NB4 (cell line): ENCODE results near the gene ZNF445.
"Not testable (repeated sequence)": the region's sequence is repeated elsewhere in the genome, so short reads cannot be mapped to it uniquely, and the experiment has no call there.

Experiments used
- DNase-seq: peaks from one replicate; pipeline ENCODE4 v3.0.0; 2010; ENCODE audit warnings: low read depth
- H3K4me3 ChIP-seq: one replicate; pipeline ENCODE4 v1.5.1; 2011; ENCODE audit warnings: mild to moderate bottlenecking, low read depth, low read length, moderate library complexity
- CTCF ChIP-seq: IDR thresholded peaks from one replicate; pipeline ENCODE4 v1.5.1; 2012; ENCODE audit warnings: low read depth, low read length
- MAX ChIP-seq: IDR thresholded peaks from 2 replicates; pipeline ENCODE4 v1.6.1; 2011; ENCODE audit warnings: low read depth, low read length
- MYC ChIP-seq: IDR thresholded peaks from 2 replicates; pipeline ENCODE4 v1.6.1; 2011; ENCODE audit warnings: low read depth, low read length
- POLR2A ChIP-seq: IDR thresholded peaks from 2 replicates; pipeline ENCODE4 v1.6.1; 2011; ENCODE audit warnings: mild to moderate bottlenecking; ENCODE audit not compliant: insufficient read length; ENCODE audit errors: extremely low read depth

ZNF445 gene

GRCh38 chr3:44414517-44415090 is 62.9 kb downstream of the ZNF445 start:
- DNase-seq, result no peak
- TF ChIP-seq CTCF, result no peak
- no peak for TF ChIP-seq MYC
- no peak for TF ChIP-seq MAX
- TF ChIP-seq POLR2A, result no peak
- no peak overlapping the region for H3K4me3 ChIP-seq

DNA sequence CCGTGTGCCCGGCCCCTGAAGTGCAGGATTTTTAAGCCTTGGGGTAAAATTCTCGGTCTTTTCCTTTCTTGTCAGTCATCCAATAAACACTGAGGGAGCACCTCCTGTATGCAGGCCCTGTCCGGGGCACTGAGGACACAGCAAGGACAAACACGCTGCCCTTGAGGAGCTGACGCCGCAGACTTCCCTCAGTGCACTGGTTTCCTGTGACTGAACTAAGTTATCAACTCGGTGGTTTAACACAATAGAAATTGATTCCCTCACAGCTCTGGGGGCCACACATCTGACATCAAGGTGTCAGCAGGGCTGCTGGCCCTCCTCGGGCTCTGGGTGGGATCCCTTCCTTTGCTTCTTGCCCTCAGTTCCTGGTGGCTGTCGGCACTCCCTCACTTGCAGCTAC is 65.1 kb downstream of the ZNF445 start:
- TF ChIP-seq MAX (no peak), MYC (no peak), POLR2A (no peak), CTCF (no peak)
- no peak for DNase-seq
- H3K4me3 ChIP-seq, result no peak overlapping the region

DNA sequence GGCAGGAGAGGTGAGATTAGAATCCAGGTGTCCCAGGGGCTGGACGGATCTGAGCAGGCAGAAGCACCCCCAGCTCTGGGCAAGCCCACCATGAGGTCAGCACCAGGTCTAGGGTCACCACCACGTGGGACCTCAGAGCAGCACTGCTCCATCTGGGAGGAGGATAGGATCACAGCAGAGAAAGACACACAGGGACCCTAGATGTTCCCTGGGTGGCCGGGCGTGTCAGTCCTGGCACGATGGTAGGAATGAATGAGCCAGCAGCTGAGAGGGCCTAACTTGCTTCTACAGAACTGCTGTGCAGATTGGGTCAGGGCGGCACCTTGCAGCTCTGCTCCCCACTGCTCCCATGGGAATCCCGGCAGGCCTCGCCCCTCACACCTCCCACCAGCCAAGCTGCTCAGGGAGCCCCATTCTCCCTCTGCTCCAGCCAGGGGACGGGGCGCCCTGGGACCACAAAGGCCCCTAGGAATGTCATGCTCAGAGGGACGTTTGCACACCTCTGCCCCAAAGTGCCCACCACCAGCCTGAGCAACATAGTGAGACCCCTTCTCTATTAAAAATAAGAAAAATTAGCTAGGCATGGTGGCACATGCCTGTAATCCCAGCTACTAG is 66.3 kb downstream of the ZNF445 start:
- no peak overlapping the region for H3K4me3 ChIP-seq
- no peak for DNase-seq
- TF ChIP-seq MAX (no peak), MYC (no peak), POLR2A (no peak)

GRCh38 chr3:44409640-44410410 is 67.6 kb downstream of the ZNF445 start:
- TF ChIP-seq MAX, result no peak
- H3K4me3 ChIP-seq, result no peak overlapping the region
- no peak for DNase-seq

GRCh38 chr3:44402548-44402947 is 74.9 kb downstream of the ZNF445 start:
- TF ChIP-seq MAX (no peak), MYC (no peak), POLR2A (no peak)
- H3K4me3 ChIP-seq, result no peak overlapping the region
- no peak for DNase-seq

- no peak for TF ChIP-seq CTCF
- no peak for TF ChIP-seq MAX
- no peak for TF ChIP-seq MYC
- TF ChIP-seq POLR2A, result no peak
- H3K4me3 ChIP-seq, result no peak overlapping the region
- no peak for DNase-seq
These were observed 76.7 kb downstream of the ZNF445 start for GRCh38 chr3:44400771-44401170.

DNA sequence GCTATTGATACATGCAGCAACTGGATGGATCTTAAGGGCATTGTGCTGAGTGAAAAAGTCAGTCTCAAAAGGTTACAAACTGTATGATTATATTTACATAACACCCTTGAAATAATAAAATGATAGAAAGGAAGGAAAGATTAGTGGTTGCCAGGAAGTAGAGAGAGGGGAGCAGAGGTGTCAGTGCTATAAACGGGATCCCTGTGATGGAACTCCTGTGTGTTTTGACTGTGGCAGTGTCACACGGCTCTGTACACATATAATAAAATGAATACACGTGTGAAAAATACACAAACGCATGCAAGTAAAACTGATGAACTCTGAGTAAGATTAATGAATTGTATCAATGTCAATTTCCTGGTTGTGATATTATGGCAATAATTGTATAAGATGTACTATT is 78.6 kb downstream of the ZNF445 start:
- DNase-seq, result no peak
- no peak overlapping the region for H3K4me3 ChIP-seq
- no peak for TF ChIP-seq MYC
- TF ChIP-seq CTCF, result no peak
- no peak for TF ChIP-seq MAX
- no peak for TF ChIP-seq POLR2A

GRCh38 chr3:44398271-44398670 is 79.2 kb downstream of the ZNF445 start:
- DNase-seq, H3K4me3 ChIP-seq: not testable (repeated sequence)
